ENCODE results near the gene CIDEB. TPM values are rescaled to one million over a fixed set of nuclear protein-coding genes. Genes with fewer than 3 reads are reported as not detected.

The CIDEB gene
- total RNA-seq, 1 experiment from 2014 or later, result not detected

DNA sequence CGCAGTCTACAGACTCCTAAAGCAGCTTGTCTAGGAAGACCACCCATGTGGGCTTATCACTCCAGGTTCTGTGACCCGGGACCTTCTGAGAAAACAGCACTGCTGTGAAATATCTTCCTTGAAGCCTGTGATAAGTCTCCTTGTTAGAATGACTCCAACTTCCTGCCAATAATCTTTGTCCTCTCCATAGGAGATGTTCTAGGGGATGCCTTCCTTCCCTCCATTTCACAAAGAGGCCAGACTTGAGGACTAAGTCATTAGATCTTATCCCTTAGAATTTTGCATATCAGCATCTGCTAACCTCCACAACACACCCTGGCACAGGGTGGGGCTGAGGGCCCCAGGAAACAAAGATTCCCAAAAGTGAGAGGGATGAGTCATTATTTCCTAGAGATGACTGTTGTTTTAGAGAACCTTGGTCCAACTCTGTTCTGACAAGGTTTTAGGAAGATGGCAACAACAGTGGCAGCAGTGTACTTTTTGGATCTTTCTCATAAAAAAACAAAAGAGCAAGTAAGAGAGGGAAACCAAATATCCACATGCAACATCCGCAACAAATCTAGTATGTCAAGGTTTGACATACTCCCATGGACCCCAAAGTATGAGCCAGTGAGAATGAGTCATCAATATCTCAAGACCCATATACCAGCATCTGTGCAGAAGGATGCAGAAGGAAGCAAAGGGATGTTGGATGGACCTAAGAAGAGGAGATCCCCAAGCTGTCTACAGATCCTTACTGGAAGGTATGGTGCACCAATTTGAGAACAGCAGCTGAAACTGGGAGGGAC is 9.6 kb upstream of the CIDEB start:
- Histone ChIP-seq H3K27me3 (replicated peaks; ENCODE audit: insufficient read depth, low read depth, low read length, poor library complexity) (no peaks in the 10 kb centered on the region), H3K27ac (ENCODE audit: low read depth, low read length, poor library complexity, severe bottlenecking) (no peak overlapping the region), H3K9me3 (ENCODE audit: low read depth, low read length, poor library complexity, severe bottlenecking) (no peaks in the 10 kb centered on the region), H3K36me3 (ENCODE audit: insufficient read depth, low read length, poor library complexity, severe bottlenecking) (no peaks in the 10 kb centered on the region), H3K4me3 (ENCODE audit: low read depth, low read length, poor library complexity, severe bottlenecking) (no peak overlapping the region), H3K4me1 (ENCODE audit: insufficient read depth, low read length, poor library complexity, severe bottlenecking) (no peaks in the 10 kb centered on the region)
- intact Hi-C loops (cut with micrococcal nuclease; ENCODE audit: unreplicated experiment), result no loop called here
- ChIA-PET POLR2A (ENCODE audit: low non-redundant PET) (no interaction called here), CTCF (interaction anchor here (0.9 kb wide), 1 partner anchor 17 kb away, joined by 3 read pairs; the partner anchor contains the start of gene NOP9)
- DNase-seq (ENCODE audit: low spot score), result no peak
- TF ChIP-seq, protein P1, sequence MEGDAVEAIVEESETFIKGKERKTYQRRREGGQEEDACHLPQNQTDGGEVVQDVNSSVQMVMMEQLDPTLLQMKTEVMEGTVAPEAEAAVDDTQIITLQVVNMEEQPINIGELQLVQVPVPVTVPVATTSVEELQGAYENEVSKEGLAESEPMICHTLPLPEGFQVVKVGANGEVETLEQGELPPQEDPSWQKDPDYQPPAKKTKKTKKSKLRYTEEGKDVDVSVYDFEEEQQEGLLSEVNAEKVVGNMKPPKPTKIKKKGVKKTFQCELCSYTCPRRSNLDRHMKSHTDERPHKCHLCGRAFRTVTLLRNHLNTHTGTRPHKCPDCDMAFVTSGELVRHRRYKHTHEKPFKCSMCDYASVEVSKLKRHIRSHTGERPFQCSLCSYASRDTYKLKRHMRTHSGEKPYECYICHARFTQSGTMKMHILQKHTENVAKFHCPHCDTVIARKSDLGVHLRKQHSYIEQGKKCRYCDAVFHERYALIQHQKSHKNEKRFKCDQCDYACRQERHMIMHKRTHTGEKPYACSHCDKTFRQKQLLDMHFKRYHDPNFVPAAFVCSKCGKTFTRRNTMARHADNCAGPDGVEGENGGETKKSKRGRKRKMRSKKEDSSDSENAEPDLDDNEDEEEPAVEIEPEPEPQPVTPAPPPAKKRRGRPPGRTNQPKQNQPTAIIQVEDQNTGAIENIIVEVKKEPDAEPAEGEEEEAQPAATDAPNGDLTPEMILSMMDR (conservative IDR thresholded peaks at IDR 0.05; ENCODE audit: low read depth, low read length), result no peak
- no TSS peak for BruUV-seq (replicated peaks)

DNA sequence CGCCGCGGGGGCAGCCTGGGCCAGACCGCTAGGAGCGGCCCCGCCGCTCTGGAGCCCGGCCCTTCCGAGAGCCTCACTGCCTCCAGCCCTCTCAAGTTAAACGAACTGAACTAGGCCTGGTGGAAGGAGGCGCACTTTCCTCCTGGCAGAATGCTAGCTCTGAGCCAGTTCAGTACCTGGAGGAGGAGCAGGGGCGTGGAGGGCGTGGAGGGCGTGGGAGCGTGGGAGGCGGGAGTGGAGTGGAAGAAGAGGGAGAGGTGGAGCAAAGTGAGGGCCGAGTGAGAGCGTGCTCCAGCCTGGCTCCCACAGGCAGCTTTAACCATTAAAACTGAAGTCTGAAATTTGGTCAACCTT is 8.8 kb upstream of the CIDEB start:
- intact Hi-C loops (cut with micrococcal nuclease; ENCODE audit: unreplicated experiment), result no loop called here
- no peak overlapping the region for H3K27ac ChIP-seq (ENCODE audit: low read depth, low read length, poor library complexity, severe bottlenecking)
- no peaks in the 10 kb centered on the region for H3K4me1 ChIP-seq (ENCODE audit: insufficient read depth, low read length, poor library complexity, severe bottlenecking)
- TF ChIP-seq, protein P1 (conservative IDR thresholded peaks at IDR 0.05; ENCODE audit: low read depth, low read length), result no peak
- TF ChIP-seq EZH2 (IDR thresholded peaks at IDR 0.05; ENCODE audit: borderline replicate concordance, low read depth, low read length, poor library complexity, severe bottlenecking), result no peak
- CTCF ChIA-PET, result no interaction called here
- H3K9me3 ChIP-seq (ENCODE audit: low read depth, low read length, poor library complexity, severe bottlenecking), result no peaks in the 10 kb centered on the region
- no peak for DNase-seq (ENCODE audit: low spot score)
- no peak overlapping the region for H3K4me3 ChIP-seq (ENCODE audit: low read depth, low read length, poor library complexity, severe bottlenecking)
- POLR2A ChIA-PET (ENCODE audit: low non-redundant PET), result no interaction called here
- no TSS peak for BruUV-seq (replicated peaks)
- H3K27me3 ChIP-seq (replicated peaks; ENCODE audit: insufficient read depth, low read depth, low read length, poor library complexity), result no peaks in the 10 kb centered on the region
- no peaks in the 10 kb centered on the region for H3K36me3 ChIP-seq (ENCODE audit: insufficient read depth, low read length, poor library complexity, severe bottlenecking)

DNA sequence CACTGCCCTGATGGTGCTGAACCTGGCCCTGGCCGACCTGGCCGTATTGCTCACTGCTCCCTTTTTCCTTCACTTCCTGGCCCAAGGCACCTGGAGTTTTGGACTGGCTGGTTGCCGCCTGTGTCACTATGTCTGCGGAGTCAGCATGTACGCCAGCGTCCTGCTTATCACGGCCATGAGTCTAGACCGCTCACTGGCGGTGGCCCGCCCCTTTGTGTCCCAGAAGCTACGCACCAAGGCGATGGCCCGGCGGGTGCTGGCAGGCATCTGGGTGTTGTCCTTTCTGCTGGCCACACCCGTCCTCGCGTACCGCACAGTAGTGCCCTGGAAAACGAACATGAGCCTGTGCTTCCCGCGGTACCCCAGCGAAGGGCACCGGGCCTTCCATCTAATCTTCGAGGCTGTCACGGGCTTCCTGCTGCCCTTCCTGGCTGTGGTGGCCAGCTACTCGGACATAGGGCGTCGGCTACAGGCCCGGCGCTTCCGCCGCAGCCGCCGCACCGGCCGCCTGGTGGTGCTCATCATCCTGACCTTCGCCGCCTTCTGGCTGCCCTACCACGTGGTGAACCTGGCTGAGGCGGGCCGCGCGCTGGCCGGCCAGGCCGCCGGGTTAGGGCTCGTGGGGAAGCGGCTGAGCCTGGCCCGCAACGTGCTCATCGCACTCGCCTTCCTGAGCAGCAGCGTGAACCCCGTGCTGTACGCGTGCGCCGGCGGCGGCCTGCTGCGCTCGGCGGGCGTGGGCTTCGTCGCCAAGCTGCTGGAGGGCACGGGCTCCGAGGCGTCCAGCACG is 8.2 kb upstream of the CIDEB start:
- no peaks in the 10 kb centered on the region for H3K27me3 ChIP-seq (replicated peaks; ENCODE audit: insufficient read depth, low read depth, low read length, poor library complexity)
- CTCF ChIA-PET, result no interaction called here
- peaks cover 3% of the 10 kb centered on the region for H3K4me1 ChIP-seq (ENCODE audit: insufficient read depth, low read length, poor library complexity, severe bottlenecking)
- TF ChIP-seq EZH2 (IDR thresholded peaks at IDR 0.05; ENCODE audit: borderline replicate concordance, low read depth, low read length, poor library complexity, severe bottlenecking), result no peak
- TF ChIP-seq, protein P1 (conservative IDR thresholded peaks at IDR 0.05; ENCODE audit: low read depth, low read length), result no peak
- DNase-seq (ENCODE audit: low spot score), result no peak
- POLR2A ChIA-PET (ENCODE audit: low non-redundant PET), result no interaction called here
- intact Hi-C loops (cut with micrococcal nuclease; ENCODE audit: unreplicated experiment), result no loop called here
- no peak overlapping the region for H3K4me3 ChIP-seq (ENCODE audit: low read depth, low read length, poor library complexity, severe bottlenecking)
- no peak overlapping the region for H3K27ac ChIP-seq (ENCODE audit: low read depth, low read length, poor library complexity, severe bottlenecking)
- no TSS peak for BruUV-seq (replicated peaks)
- H3K9me3 ChIP-seq (ENCODE audit: low read depth, low read length, poor library complexity, severe bottlenecking), result no peaks in the 10 kb centered on the region
- H3K36me3 ChIP-seq (ENCODE audit: insufficient read depth, low read length, poor library complexity, severe bottlenecking), result no peaks in the 10 kb centered on the region

All from A673 (cell line).